Liver (tissue), 9 donors: Measurements from ENCODE around the gene PLAC1. TPM values are rescaled to one million over a fixed set of nuclear protein-coding genes. Genes with fewer than 3 reads are reported as not detected.

Experiments
- DNase-seq: peaks from one replicate; pipeline ENCODE4 v3.0.0-alpha.2; 2017; ENCODE audit warnings: low spot score
- H3K27ac ChIP-seq, 2 donors: one replicate each; pipeline ENCODE4 v1.7.0; 2013; ENCODE audit warnings: inconsistent platforms in 2 of 2, low read length in 2 of 2, control low read depth in 1 of 2, low read depth in 1 of 2, mild to moderate bottlenecking in 1 of 2
- H3K27me3 ChIP-seq, 4 donors: one replicate each; pipeline versions ENCODE4 v1.6.1 to v1.7.0; 2013; ENCODE audit warnings: low read length in 3 of 4, inconsistent platforms in 1 of 4, mild to moderate bottlenecking in 1 of 4, moderate library complexity in 1 of 4; ENCODE audit not compliant: control insufficient read depth in 4 of 4, insufficient read depth in 4 of 4
- H3K36me3 ChIP-seq, 4 donors: one replicate each; pipeline versions ENCODE4 v1.6.1 to v1.7.0; 2013; ENCODE audit warnings: low read length in 3 of 4, mild to moderate bottlenecking in 3 of 4, low read depth in 1 of 4, moderate library complexity in 1 of 4; ENCODE audit not compliant: control insufficient read depth in 4 of 4, insufficient read depth in 3 of 4
- H3K4me1 ChIP-seq, 4 donors: one replicate each; pipeline versions ENCODE4 v1.6.1 to v1.7.0; 2013; ENCODE audit warnings: low read length in 3 of 4, mild to moderate bottlenecking in 3 of 4, moderate library complexity in 1 of 4; ENCODE audit not compliant: control insufficient read depth in 4 of 4, insufficient read depth in 4 of 4
- H3K4me3 ChIP-seq, 3 donors: one replicate each; pipeline versions ENCODE4 v1.6.1 to v1.7.0; 2013; ENCODE audit warnings: low read length in 3 of 3, control low read depth in 1 of 3, low read depth in 1 of 3, mild to moderate bottlenecking in 1 of 3
- H3K9ac ChIP-seq, 2 donors: one replicate each; pipeline ENCODE4 v1.7.0; 2013; ENCODE audit warnings: low read length in 2 of 2, mild to moderate bottlenecking in 2 of 2, moderate library complexity in 2 of 2, control low read depth in 1 of 2, low read depth in 1 of 2
- H3K9me3 ChIP-seq, 4 donors: one replicate each; pipeline versions ENCODE4 v1.6.1 to v1.7.0; 2013; ENCODE audit warnings: low read length in 3 of 4; ENCODE audit not compliant: control insufficient read depth in 4 of 4
- EGR1 ChIP-seq, 2 donors: IDR thresholded peaks; 2 replicates each; pipeline ENCODE4 v1.6.1; 2016 to 2018; ENCODE audit warnings: antibody characterized with exemption in 2 of 2, low read depth in 2 of 2
- FOXA1 ChIP-seq: IDR thresholded peaks from 2 replicates; pipeline ENCODE4 v1.6.1; 2016; ENCODE audit warnings: antibody characterized with exemption
- FOXA2 ChIP-seq: IDR thresholded peaks from 2 replicates; pipeline ENCODE4 v1.6.1; 2016; ENCODE audit warnings: antibody characterized with exemption
- GABPA ChIP-seq, 2 donors: IDR thresholded peaks in 1 of 2; conservative IDR thresholded peaks in 1 of 2; 2 replicates each; pipeline ENCODE4 v1.6.1; 2016; ENCODE audit warnings: antibody characterized with exemption in 2 of 2, mild to moderate bottlenecking in 1 of 2, moderate library complexity in 1 of 2
- HNF4A ChIP-seq, 2 donors: conservative IDR thresholded peaks; 2 replicates each; pipeline ENCODE4 v1.6.1; 2016; ENCODE audit warnings: antibody characterized with exemption in 2 of 2, mild to moderate bottlenecking in 2 of 2
- HNF4G ChIP-seq: IDR thresholded peaks from 2 replicates; pipeline ENCODE4 v1.6.1; 2016; ENCODE audit warnings: antibody characterized with exemption
- JUND ChIP-seq, 2 donors: IDR thresholded peaks; 2 replicates each; pipeline ENCODE4 v1.6.1; 2016; ENCODE audit warnings: antibody characterized with exemption in 2 of 2
- NR2F2 ChIP-seq: IDR thresholded peaks from 2 replicates; pipeline ENCODE4 v1.6.1; 2016; ENCODE audit warnings: antibody characterized with exemption
- RAD21 ChIP-seq, 2 donors: IDR thresholded peaks; 2 replicates each; pipeline ENCODE4 v1.6.1; 2016; ENCODE audit warnings: antibody characterized with exemption in 2 of 2, mild to moderate bottlenecking in 2 of 2
- RXRA ChIP-seq, 2 donors: IDR thresholded peaks; 2 replicates each; pipeline ENCODE4 v1.6.1; 2017 to 2018; ENCODE audit warnings: antibody characterized with exemption in 2 of 2, mild to moderate bottlenecking in 1 of 2
- SP1 ChIP-seq: IDR thresholded peaks from 2 replicates; pipeline ENCODE4 v1.6.1; 2018; ENCODE audit warnings: antibody characterized with exemption, mild to moderate bottlenecking
- TAF1 ChIP-seq: conservative IDR thresholded peaks from 2 replicates; pipeline ENCODE4 v1.6.1; 2016; ENCODE audit warnings: antibody characterized with exemption, mild to moderate bottlenecking
- YY1 ChIP-seq: IDR thresholded peaks from 2 replicates; pipeline ENCODE4 v1.6.1; 2016; ENCODE audit warnings: antibody characterized with exemption, mild to moderate bottlenecking
- WGBS: extraction: QIAGEN DNeasy Blood & Tissue Kit; methylation state at CpG from one replicate; pipeline ENCODE4 v1.1.7; 2013; 5-methylcytosine and 5-hydroxymethylcytosine counted together
- polyA plus RNA-seq, 2 donors: library from polyadenylated mRNA; stranded (reverse) in 1 of 2; unstranded in 1 of 2; fragments of 200-250 nt in 1 of 2; fragments of >200 nt in 1 of 2; fragmentation: Nextera tagmentation in 1 of 2; extraction: Ambion mirVana in 1 of 2; gene quantifications; one replicate each; pipeline versions ENCODE4 v1.2.1 to v1.2.3, GENCODE V29; 2013 to 2015
- total RNA-seq, 2 donors: library from RNA; depleted of rRNA; stranded (reverse); fragments of >200 nt; gene quantifications; one replicate each; pipeline ENCODE4 v1.2.3, GENCODE V29; 2014
- TF ChIP-seq, protein P1 (sequence below): IDR thresholded peaks from 2 replicates; pipeline ENCODE4 v1.6.1; 2016; ENCODE audit warnings: antibody characterized with exemption
- TF ChIP-seq, protein P2 (sequence below): fragments of 150-350 bp; IDR thresholded peaks from 2 replicates; pipeline ENCODE4 v1.5.1; 2017; ENCODE audit warnings: improper control_type of control experiment, low read depth, low read length; ENCODE audit not compliant: missing input control
- TF ChIP-seq, protein P3 (sequence below): IDR thresholded peaks from 2 replicates; pipeline ENCODE4 v1.6.1; 2016; ENCODE audit warnings: antibody characterized with exemption
- TF ChIP-seq, protein P4 (sequence below): IDR thresholded peaks from 2 replicates; pipeline ENCODE4 v1.6.1; 2016; ENCODE audit warnings: antibody characterized with exemption
- TF ChIP-seq, protein P5 (sequence below): IDR thresholded peaks from 2 replicates; pipeline ENCODE4 v1.6.1; 2016; ENCODE audit warnings: antibody characterized with exemption, mild to moderate bottlenecking
- donor health status: healthy.
- donor health status: healthy.
- donor health status: healthy.
- donor health status: healthy.
- donor health status: healthy.

PLAC1 gene
- total and polyA plus RNA-seq, 4 donors: not detected

DNA sequence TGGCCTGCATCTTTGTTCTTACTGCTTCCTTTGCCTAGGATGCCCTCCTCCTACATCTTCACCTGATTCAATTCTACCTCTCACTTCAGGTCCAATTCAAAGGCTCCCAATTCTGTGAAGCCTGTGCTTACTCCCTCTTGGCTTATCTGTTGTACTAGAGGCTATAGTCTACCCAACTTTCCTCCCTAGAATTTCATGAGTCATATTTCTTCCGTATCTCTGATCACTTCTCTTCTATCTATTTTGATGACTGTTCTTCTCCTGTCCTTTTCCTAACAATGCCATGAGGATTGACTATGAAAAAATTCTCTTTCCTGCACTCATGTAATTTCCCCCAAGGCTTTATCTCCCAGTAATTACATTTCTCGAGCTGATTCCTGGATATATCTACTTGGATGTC lies 96.3 kb downstream of the PLAC1 start:
- Histone ChIP-seq H3K4me3 (no peak overlapping the region), H3K27ac (no peak overlapping the region), H3K36me3 (no peaks in the 10 kb centered on the region), H3K27me3 (no peaks in the 10 kb centered on the region), H3K4me1 (no peaks in the 10 kb centered on the region), H3K9ac (no peak overlapping the region), H3K9me3 (peaks cover 0 to 2% (median under 1%) of the 10 kb centered on the region in 4 donors)
- DNase-seq: no peak
- WGBS: 72% methylated on average over 2 of the region's 2 CpGs
- TF ChIP-seq HNF4G: no peak
- no peak for TF ChIP-seq HNF4A (conservative IDR thresholded peaks at IDR 0.05)
- TF ChIP-seq FOXA1: no peak
- no peak for TF ChIP-seq NR2F2
- TF ChIP-seq, protein P1, sequence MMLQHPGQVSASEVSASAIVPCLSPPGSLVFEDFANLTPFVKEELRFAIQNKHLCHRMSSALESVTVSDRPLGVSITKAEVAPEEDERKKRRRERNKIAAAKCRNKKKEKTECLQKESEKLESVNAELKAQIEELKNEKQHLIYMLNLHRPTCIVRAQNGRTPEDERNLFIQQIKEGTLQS: no peak
- no peak for TF ChIP-seq GABPA (IDR thresholded peaks at IDR 0.05 in 1 of 2, conservative IDR thresholded peaks at IDR 0.05 in 1 of 2)
- TF ChIP-seq JUND (IDR thresholded peaks at IDR 0.05): no peak
- TF ChIP-seq YY1: no peak
- TF ChIP-seq, protein P2, sequence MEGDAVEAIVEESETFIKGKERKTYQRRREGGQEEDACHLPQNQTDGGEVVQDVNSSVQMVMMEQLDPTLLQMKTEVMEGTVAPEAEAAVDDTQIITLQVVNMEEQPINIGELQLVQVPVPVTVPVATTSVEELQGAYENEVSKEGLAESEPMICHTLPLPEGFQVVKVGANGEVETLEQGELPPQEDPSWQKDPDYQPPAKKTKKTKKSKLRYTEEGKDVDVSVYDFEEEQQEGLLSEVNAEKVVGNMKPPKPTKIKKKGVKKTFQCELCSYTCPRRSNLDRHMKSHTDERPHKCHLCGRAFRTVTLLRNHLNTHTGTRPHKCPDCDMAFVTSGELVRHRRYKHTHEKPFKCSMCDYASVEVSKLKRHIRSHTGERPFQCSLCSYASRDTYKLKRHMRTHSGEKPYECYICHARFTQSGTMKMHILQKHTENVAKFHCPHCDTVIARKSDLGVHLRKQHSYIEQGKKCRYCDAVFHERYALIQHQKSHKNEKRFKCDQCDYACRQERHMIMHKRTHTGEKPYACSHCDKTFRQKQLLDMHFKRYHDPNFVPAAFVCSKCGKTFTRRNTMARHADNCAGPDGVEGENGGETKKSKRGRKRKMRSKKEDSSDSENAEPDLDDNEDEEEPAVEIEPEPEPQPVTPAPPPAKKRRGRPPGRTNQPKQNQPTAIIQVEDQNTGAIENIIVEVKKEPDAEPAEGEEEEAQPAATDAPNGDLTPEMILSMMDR: no peak
- no peak for TF ChIP-seq SP1
- TF ChIP-seq, protein P3, sequence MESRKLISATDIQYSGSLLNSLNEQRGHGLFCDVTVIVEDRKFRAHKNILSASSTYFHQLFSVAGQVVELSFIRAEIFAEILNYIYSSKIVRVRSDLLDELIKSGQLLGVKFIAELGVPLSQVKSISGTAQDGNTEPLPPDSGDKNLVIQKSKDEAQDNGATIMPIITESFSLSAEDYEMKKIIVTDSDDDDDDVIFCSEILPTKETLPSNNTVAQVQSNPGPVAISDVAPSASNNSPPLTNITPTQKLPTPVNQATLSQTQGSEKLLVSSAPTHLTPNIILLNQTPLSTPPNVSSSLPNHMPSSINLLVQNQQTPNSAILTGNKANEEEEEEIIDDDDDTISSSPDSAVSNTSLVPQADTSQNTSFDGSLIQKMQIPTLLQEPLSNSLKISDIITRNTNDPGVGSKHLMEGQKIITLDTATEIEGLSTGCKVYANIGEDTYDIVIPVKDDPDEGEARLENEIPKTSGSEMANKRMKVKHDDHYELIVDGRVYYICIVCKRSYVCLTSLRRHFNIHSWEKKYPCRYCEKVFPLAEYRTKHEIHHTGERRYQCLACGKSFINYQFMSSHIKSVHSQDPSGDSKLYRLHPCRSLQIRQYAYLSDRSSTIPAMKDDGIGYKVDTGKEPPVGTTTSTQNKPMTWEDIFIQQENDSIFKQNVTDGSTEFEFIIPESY: no peak
- TF ChIP-seq RXRA (IDR thresholded peaks at IDR 0.05): no peak
- TF ChIP-seq, protein P4, sequence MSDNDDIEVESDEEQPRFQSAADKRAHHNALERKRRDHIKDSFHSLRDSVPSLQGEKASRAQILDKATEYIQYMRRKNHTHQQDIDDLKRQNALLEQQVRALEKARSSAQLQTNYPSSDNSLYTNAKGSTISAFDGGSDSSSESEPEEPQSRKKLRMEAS: no peak
- TF ChIP-seq TAF1: no peak

DNA sequence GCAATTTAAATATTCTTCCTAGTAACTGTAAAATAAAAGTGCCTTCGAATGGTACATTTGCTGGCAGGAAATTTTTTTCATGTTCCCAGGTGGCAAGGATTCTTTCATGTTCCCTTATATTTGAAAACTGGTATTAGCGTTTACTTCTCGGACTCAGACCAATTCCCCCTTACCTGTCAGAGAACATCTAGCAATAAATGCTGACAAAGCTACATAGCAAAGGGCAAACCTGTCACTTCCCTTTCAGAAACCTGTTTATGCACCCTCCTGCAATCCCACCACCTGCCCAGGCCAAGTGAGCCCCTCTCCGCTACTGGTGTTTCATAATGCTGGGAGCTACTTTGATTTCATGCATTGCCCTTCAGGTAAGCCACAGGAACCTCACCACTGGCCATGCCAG lies 100.1 kb downstream of the PLAC1 start:
- H3K36me3 ChIP-seq: no peaks in the 10 kb centered on the region
- no peaks in the 10 kb centered on the region for H3K27me3 ChIP-seq
- no peaks in the 10 kb centered on the region for H3K9me3 ChIP-seq
- H3K4me1 ChIP-seq: no peaks in the 10 kb centered on the region
- H3K27ac ChIP-seq: no peak overlapping the region
- TF ChIP-seq JUND (IDR thresholded peaks at IDR 0.05) (no peak), HNF4G (no peak), NR2F2 (no peak), GABPA (IDR thresholded peaks at IDR 0.05 in 1 of 2, conservative IDR thresholded peaks at IDR 0.05 in 1 of 2) (no peak), EGR1 (IDR thresholded peaks at IDR 0.05; ENCODE audit: low read depth in 2 of 2) (no peak), SP1 (no peak), FOXA1 (no peak), FOXA2 (no peak), HNF4A (conservative IDR thresholded peaks at IDR 0.05) (no peak), RXRA (IDR thresholded peaks at IDR 0.05) (no peak), RAD21 (IDR thresholded peaks at IDR 0.05) (no peak), YY1 (no peak), TAF1 (no peak)
- TF ChIP-seq, protein P3: no peak
- TF ChIP-seq, protein P2: no peak
- TF ChIP-seq, protein P1: no peak
- TF ChIP-seq, protein P5, sequence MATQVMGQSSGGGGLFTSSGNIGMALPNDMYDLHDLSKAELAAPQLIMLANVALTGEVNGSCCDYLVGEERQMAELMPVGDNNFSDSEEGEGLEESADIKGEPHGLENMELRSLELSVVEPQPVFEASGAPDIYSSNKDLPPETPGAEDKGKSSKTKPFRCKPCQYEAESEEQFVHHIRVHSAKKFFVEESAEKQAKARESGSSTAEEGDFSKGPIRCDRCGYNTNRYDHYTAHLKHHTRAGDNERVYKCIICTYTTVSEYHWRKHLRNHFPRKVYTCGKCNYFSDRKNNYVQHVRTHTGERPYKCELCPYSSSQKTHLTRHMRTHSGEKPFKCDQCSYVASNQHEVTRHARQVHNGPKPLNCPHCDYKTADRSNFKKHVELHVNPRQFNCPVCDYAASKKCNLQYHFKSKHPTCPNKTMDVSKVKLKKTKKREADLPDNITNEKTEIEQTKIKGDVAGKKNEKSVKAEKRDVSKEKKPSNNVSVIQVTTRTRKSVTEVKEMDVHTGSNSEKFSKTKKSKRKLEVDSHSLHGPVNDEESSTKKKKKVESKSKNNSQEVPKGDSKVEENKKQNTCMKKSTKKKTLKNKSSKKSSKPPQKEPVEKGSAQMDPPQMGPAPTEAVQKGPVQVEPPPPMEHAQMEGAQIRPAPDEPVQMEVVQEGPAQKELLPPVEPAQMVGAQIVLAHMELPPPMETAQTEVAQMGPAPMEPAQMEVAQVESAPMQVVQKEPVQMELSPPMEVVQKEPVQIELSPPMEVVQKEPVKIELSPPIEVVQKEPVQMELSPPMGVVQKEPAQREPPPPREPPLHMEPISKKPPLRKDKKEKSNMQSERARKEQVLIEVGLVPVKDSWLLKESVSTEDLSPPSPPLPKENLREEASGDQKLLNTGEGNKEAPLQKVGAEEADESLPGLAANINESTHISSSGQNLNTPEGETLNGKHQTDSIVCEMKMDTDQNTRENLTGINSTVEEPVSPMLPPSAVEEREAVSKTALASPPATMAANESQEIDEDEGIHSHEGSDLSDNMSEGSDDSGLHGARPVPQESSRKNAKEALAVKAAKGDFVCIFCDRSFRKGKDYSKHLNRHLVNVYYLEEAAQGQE: no peak
- TF ChIP-seq, protein P4: no peak
- no peak for DNase-seq
- no peak overlapping the region for H3K9ac ChIP-seq
- no peak overlapping the region for H3K4me3 ChIP-seq
- WGBS: 72% methylated on average over 4 of the region's 4 CpGs
